Mucosa of stomach (tissue), 1 donor: ENCODE measurements around the gene PAX5.

Source experiments
- H3K27me3 ChIP-seq: one replicate; pipeline ENCODE4 v1.7.0; 2013; ENCODE audit warnings: mild to moderate bottlenecking, low read length; ENCODE audit not compliant: control insufficient read depth, insufficient read depth
- H3K36me3 ChIP-seq: one replicate; pipeline ENCODE4 v1.7.0; 2013; ENCODE audit warnings: low read length; ENCODE audit not compliant: control insufficient read depth, insufficient read depth
- H3K4me1 ChIP-seq: one replicate; pipeline ENCODE4 v1.7.0; 2013; ENCODE audit warnings: mild to moderate bottlenecking, low read length; ENCODE audit not compliant: control insufficient read depth, insufficient read depth
- H3K4me3 ChIP-seq: one replicate; pipeline ENCODE4 v1.7.0; 2013; ENCODE audit warnings: low read length
- H3K9ac ChIP-seq: one replicate; pipeline ENCODE4 v1.7.0; 2013; ENCODE audit warnings: mild to moderate bottlenecking, low read length, moderate library complexity
- H3K9me3 ChIP-seq: one replicate; pipeline ENCODE4 v1.7.0; 2013; ENCODE audit warnings: mild to moderate bottlenecking, low read length, moderate library complexity; ENCODE audit not compliant: control insufficient read depth
- donor health status: Pancreatic carcinoma.

The PAX5 gene

GRCh38 chr9:36911037-36911436 lies 123.0 kb downstream of the PAX5 start:
- peaks cover 5% of the 10 kb centered on the region for H3K27me3 ChIP-seq

DNA sequence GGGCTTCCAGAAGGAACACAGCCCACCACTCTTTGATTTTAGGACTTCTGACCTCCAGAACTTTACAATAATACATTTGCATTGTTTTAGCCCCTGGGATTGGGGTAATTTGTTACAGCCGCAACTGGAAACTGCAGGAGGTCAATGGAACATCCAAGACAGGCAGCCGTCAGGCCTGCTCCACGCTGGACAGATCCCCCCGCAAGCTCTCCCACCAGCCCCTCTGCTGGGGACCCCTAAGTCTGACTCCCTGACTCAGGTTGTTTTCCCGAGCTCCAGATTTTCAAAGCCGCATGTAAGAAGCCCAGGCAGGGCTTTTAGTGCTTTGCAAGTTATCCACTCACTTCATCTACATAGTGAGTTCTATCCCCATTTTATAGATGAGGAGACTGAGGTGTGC lies 127.6 kb downstream of the PAX5 start:
- H3K4me1 ChIP-seq, result peaks cover 7% of the 10 kb centered on the region
- no peak overlapping the region for H3K4me3 ChIP-seq
- no peaks in the 10 kb centered on the region for H3K36me3 ChIP-seq
- peaks cover 5% of the 10 kb centered on the region for H3K27me3 ChIP-seq
- no peak overlapping the region for H3K9ac ChIP-seq
- no peaks in the 10 kb centered on the region for H3K9me3 ChIP-seq

More at GRCh38 chr9:36911037-36911436, 123.0 kb downstream of the PAX5 start:
- H3K4me1 ChIP-seq, result no peaks in the 10 kb centered on the region
- H3K9ac ChIP-seq, result no peak overlapping the region
- no peak overlapping the region for H3K4me3 ChIP-seq
- no peaks in the 10 kb centered on the region for H3K9me3 ChIP-seq
- no peaks in the 10 kb centered on the region for H3K36me3 ChIP-seq

GRCh38 chr9:36905101-36906066 lies 128.7 kb downstream of the PAX5 start:
- H3K9me3 ChIP-seq, result no peaks in the 10 kb centered on the region
- peaks cover 5% of the 10 kb centered on the region for H3K27me3 ChIP-seq
- H3K4me3 ChIP-seq, result no peak overlapping the region
- peaks cover 7% of the 10 kb centered on the region for H3K4me1 ChIP-seq
- H3K9ac ChIP-seq, result no peak overlapping the region
- H3K36me3 ChIP-seq, result no peaks in the 10 kb centered on the region

DNA sequence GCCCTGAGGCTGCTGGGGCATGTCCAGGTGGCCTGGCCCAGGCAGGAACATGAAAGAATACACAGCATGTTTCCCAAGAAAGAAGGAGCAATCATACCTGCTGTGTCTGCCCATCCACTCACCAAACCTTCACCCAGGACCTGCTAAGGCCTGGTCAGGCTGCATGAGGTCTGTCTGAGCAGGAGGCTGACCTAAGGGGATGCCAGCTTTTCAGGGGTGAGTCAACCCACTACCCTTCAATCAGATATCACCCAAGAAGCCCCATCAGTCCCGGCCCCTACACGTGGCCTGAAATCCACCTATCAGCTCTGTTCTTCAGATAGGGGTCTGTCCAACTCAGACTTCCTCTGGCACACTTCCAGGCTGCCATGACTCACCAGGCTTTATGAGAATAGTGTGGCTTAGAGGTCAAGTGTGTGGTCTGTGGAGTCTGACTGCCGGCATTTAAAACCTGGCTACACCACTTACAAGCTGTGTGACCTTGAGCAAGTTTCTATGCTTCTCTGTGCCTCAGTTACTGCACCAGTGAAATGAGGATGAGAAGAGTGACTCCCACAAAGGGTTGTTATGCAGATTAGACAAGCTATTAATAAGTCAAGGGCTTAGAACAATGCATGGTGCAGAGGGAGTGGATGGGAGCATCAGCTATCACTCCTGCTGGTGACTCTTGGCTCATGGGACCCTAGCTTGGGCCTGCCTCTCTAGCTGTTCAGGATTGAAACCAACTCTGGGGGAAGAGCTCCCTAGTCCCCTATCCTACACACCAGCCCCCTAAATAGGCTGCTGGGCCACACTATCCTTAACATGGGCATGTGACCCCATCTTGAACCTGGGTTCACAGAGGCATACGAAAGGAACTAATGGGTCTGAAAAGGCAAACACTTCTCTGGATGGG lies 130.3 kb downstream of the PAX5 start:
- Histone ChIP-seq H3K9me3 (no peaks in the 10 kb centered on the region), H3K9ac (no peak overlapping the region), H3K36me3 (no peaks in the 10 kb centered on the region), H3K27me3 (no peaks in the 10 kb centered on the region), H3K4me1 (peaks cover 7% of the 10 kb centered on the region), H3K4me3 (no peak overlapping the region)

DNA sequence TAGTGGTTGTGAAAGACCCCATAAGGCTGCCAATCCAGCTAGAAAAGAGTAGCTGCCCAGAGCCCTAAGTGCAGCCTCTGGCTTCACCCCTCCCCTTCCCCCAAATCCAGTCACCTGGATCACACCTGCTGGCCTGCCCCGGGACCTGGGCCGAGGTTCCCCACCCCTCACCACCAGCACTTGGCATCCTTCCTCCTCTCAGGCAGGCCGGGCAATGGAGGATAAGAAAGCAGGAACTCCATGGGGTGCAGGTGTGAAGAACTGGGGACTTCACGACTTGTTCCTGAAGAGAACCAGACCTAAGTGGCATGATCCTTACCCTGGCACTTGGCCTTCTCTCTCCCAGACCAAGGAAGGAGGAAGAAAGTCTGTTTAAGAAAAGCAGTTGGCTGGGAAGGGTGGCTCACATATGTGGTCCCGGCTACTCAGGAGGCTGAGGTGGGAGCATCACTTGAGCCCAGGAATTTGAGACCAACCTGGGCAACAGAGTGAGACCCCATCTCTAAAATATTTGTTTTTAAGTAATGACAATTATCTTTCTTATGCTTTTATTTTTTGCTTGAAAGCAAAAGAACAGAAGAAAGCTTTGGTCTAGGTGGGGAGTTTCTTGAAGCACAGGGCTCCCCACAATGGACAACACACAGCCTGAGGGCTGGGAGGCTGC lies 131.1 kb downstream of the PAX5 start:
- Histone ChIP-seq H3K27me3 (no peaks in the 10 kb centered on the region), H3K9ac (no peak overlapping the region), H3K36me3 (no peaks in the 10 kb centered on the region), H3K4me3 (no peak overlapping the region), H3K9me3 (no peaks in the 10 kb centered on the region), H3K4me1 (peaks cover 7% of the 10 kb centered on the region)

DNA sequence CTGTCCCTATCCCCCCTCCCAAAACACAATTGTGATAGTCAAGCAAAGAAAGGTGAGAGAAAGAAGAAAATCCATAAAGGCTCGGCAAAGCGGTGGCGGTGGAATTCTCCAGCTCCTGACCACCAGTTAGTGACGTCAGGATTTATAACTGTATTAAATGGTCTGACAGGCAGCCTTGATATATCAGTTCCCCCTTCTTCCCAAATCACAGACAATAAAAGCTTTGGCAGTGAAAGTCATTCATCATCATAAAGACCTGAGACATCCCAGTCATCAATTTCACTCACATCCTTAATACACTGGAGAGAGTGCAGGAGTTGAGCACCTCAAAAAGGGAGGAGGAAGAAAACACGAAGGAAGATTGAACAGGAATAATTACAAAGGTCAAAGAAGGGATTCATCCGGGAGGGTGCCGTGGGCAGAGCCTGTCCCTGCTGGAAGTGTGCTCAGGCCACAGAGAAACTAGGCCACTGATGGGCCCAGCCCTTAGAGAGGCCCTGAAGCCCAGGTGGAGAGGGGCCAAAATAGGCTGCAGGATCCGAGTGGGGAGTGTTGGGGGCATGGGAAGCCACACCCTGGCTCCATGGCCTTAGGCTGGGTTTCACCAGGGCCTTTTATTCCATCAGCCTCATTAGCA lies 131.9 kb downstream of the PAX5 start:
- H3K9ac ChIP-seq, result no peak overlapping the region
- H3K27me3 ChIP-seq, result no peaks in the 10 kb centered on the region
- H3K4me3 ChIP-seq, result no peak overlapping the region
- H3K9me3 ChIP-seq, result no peaks in the 10 kb centered on the region
- H3K4me1 ChIP-seq, result peaks cover 7% of the 10 kb centered on the region
- H3K36me3 ChIP-seq, result no peaks in the 10 kb centered on the region

GRCh38 chr9:36901528-36901927 lies 132.5 kb downstream of the PAX5 start:
- Histone ChIP-seq H3K36me3 (no peaks in the 10 kb centered on the region), H3K4me1 (peaks cover 7% of the 10 kb centered on the region), H3K9ac (no peak overlapping the region), H3K4me3 (no peak overlapping the region), H3K27me3 (no peaks in the 10 kb centered on the region), H3K9me3 (no peaks in the 10 kb centered on the region)

DNA sequence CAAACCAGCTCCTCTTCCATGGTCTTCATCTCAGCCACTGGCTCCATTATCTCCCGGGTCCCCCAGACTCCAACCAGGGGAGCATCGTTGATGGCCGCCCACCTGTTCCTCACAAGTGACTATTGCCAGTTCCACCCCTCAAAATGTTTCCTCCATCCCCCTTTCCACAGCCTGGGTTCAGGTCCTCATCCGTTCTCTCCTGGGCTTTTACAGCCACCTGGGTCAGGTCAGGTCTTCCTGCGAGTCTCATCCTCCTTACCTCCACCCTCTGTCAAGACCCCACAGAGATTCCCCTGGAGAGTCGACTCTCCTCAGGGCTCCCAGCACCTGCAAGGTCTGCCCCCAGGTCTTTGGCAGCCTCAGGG lies 133.2 kb downstream of the PAX5 start:
- Histone ChIP-seq H3K4me1 (peaks cover 7% of the 10 kb centered on the region), H3K36me3 (no peaks in the 10 kb centered on the region), H3K9me3 (no peaks in the 10 kb centered on the region), H3K27me3 (no peaks in the 10 kb centered on the region), H3K9ac (no peak overlapping the region), H3K4me3 (no peak overlapping the region)

DNA sequence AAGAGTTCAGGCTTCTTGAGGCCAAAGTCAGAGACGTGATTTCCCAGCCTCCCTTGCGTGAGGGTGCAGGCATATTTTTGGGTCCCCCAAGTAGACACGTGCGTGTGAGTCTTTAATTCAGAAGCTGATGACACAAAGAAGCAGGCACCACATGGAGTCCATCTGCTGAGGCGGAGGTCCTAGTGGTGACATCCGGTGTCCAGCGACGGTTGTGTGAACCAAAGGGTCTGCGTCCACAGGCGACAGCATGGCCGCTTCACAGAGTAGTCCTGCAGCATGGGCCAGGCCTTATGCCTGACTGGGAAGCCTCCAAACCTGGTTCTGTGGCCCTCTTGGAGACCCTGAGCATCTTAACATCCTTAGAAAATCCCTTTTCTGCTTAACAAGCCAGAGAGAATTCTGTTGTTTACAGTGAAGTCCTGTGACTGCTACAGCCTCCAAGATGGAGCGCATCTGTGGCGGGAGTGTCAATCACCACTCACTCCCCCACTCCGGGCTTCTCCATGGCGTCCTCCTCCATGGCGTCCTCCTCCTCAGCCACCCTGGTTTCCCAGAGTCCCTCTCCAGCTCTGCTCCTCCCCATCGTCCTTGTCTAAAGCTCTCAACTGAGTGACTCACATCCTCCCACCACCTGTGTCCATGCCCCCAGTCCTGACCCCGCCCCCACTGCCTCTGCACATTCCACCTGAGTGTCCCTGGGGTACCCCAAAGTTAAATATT lies 133.8 kb downstream of the PAX5 start:
- no peaks in the 10 kb centered on the region for H3K27me3 ChIP-seq
- H3K9me3 ChIP-seq, result no peaks in the 10 kb centered on the region
- H3K9ac ChIP-seq, result no peak overlapping the region
- peaks cover 7% of the 10 kb centered on the region for H3K4me1 ChIP-seq
- no peaks in the 10 kb centered on the region for H3K36me3 ChIP-seq
- no peak overlapping the region for H3K4me3 ChIP-seq

- H3K27me3 ChIP-seq, result no peaks in the 10 kb centered on the region
- peaks cover 7% of the 10 kb centered on the region for H3K4me1 ChIP-seq
- H3K4me3 ChIP-seq, result no peak overlapping the region
- no peaks in the 10 kb centered on the region for H3K36me3 ChIP-seq
- no peak overlapping the region for H3K9ac ChIP-seq
- H3K9me3 ChIP-seq, result no peaks in the 10 kb centered on the region
Measured at GRCh38 chr9:36899406-36899805, 134.7 kb downstream of the PAX5 start.

- Histone ChIP-seq H3K27me3 (no peaks in the 10 kb centered on the region), H3K4me3 (no peak overlapping the region), H3K9me3 (no peaks in the 10 kb centered on the region), H3K9ac (no peak overlapping the region), H3K36me3 (no peaks in the 10 kb centered on the region), H3K4me1 (no peaks in the 10 kb centered on the region)
Measured at GRCh38 chr9:36898431-36899020, 135.5 kb downstream of the PAX5 start.
